HG02571 (cell line): Measurements from ENCODE around the gene RASA1.

ENCODE experiments used
- ATAC-seq: cut with Tn5 transposase; IDR thresholded peaks from one replicate; pipeline ENCODE4 v1.9.1; 2021; ENCODE audit warnings: mild to moderate bottlenecking, moderate library complexity; ENCODE audit not compliant: unreplicated experiment

Gene RASA1

DNA sequence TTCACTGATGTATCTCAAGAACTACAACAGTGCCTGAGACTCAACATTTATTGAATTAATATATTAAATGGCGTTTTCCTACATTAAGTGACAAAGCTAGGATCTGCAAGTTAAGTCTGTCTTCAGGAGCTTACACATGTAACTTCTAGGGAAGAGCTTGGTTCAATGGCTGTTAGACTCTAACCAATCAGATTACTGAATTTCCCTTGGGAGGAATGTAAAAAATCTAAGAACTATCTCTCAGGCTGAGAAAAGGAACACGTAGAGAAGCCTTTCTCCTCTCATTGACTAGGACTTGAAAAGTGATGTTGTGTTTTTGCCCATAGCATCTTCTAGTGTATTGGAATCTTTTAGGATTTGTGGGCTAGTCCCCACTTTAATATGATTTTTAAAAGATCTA lies 91.4 kb downstream of the RASA1 start:
- ATAC-seq, result no peak

- ATAC-seq, result no peak
Observed at GRCh38 chr5:87360132-87360531, 92.4 kb downstream of the RASA1 start.

- ATAC-seq, result no peak
Observed at GRCh38 chr5:87361031-87361445, 93.4 kb downstream of the RASA1 start.

DNA sequence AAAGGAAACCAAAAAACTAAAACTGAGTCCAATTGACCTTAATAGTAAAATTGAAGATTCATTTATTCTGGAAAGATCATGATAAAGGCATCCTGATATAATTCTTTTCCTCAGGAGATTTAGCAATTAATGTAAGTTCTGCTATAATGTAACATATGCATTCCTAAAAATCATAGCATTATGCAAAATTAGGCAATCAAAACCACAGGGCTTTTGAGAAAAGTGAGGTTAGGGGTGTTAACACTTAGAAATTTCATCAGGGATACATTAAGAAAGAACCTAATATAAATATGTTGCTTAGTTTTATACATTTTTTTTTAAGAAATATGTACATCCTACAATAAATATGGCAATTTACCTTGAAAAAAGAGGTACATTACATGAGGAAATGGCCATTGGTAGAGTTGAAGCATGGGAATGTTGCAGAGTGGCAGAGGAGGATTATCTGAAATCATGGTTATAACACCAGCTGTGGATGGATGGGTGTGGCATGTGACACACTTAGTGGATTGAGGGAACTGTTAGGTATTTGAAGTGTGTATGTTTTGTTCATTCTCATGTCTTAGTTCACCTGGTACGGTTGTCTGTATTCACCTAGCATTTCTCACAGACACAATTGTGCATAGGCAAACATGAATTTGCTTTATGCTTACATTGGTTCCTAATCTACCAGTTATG lies 94.0 kb downstream of the RASA1 start:
- ATAC-seq, result no peak

- no peak for ATAC-seq
Observed at GRCh38 chr5:87367243-87367642, 99.6 kb downstream of the RASA1 start.

- ATAC-seq, result no peak
Observed at GRCh38 chr5:87368601-87369000, 100.9 kb downstream of the RASA1 start.

- ATAC-seq, result no peak
Observed at GRCh38 chr5:87369431-87369830, 101.7 kb downstream of the RASA1 start.

DNA sequence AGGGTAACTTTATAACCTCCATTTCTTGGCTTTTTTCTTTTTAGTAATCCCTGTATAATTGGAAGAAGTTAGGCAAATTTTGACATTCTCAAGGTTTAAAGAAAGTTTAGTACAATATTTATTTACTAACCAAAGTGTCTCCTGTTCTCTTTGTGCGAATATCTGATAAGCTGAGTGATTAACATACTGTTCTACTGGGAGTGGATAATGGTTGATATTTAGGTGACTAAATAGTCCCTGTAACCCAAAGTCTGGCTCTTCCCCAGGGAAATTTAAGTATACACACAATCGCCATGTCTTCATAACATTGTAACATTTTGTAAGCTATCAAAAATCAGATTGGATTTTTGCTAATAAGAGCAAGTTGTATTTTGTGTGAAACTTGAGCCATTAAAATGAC lies 105.0 kb downstream of the RASA1 start:
- no peak for ATAC-seq

- ATAC-seq, result no peak
Observed at GRCh38 chr5:87382224-87382623, 114.5 kb downstream of the RASA1 start.

DNA sequence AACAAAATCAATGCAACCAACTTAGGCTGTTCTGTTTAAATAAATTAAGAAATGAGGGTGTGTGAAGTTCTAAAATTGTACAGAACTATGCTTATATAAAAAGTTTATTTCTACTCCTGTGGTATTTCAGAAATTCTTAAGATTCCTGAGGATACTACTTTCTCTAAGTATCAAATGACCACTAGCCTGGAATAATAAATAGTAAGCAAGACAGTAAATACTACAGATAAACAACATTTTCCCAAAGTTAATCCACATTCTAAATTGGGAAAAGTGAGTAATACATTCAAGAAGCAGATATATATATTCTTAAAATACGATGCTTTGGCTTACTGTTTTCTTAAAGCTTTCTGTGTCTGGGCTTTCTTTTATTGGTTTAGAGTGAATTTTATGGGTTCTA lies 115.5 kb downstream of the RASA1 start:
- ATAC-seq, result no peak

GRCh38 chr5:87385802-87386201 lies 118.1 kb downstream of the RASA1 start:
- no peak for ATAC-seq

DNA sequence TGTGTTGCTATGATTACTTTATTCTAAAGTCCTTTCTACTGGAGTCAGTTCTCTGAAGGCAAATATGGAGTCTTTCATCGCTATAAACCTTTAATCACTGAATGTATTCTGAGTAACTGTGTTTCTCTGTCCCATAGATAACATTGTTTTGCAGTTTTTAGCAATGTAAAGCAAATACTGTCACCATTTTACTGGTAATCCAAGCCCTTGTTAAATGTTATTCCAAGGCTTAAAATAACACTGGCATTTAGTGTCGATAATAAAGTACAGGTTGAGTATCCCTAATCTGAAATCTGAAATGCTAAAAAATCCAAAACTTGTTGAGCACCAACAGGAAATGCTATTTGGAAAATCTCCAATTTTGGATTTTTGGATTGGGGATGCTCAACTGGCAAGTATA lies 120.4 kb downstream of the RASA1 start:
- no peak for ATAC-seq

GRCh38 chr5:87389296-87390034 lies 121.8 kb downstream of the RASA1 start:
- no peak for ATAC-seq

DNA sequence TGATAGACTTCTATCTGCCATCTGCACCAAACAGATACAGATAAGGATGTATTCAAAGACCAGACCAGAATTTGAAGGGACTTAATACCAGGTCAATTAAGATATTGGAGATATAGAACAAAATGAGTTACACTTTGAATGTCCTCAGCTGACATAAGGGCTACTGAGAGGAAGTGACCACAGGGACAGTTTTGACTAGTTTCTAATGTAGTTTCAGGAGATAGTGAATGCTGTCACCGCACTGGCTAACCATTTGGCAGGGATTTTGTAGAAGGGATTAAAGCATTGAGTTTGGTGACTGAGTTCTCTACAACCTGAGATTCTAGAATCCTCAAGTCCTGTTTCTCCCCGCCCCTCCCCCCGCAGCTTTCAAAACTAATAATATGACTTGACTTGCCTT lies 122.4 kb downstream of the RASA1 start:
- no peak for ATAC-seq

GRCh38 chr5:87390576-87391199 lies 123.0 kb downstream of the RASA1 start:
- no peak for ATAC-seq

DNA sequence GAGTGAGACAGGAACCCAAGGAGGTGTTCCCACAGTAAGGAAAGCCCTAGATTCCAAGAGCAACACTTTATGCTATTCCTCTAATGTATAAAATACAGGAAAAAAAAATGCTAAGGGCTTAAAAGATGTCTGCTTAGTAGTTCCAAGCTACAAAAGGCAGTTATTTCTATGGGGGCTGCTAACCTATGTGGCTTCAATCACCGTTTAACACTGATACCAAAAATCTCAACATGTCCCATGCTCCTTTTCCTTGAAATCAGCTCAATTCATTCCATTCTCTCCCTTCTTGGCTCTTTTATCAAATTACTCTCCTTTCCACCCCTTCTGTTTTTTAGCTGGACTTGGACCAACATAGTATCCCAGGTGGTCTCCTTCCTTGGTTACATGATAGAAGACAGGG lies 124.5 kb downstream of the RASA1 start:
- ATAC-seq, result no peak

- no peak for ATAC-seq
Observed at GRCh38 chr5:87392801-87393200, 125.1 kb downstream of the RASA1 start.

GRCh38 chr5:87393331-87393730 lies 125.6 kb downstream of the RASA1 start:
- ATAC-seq, result no peak

DNA sequence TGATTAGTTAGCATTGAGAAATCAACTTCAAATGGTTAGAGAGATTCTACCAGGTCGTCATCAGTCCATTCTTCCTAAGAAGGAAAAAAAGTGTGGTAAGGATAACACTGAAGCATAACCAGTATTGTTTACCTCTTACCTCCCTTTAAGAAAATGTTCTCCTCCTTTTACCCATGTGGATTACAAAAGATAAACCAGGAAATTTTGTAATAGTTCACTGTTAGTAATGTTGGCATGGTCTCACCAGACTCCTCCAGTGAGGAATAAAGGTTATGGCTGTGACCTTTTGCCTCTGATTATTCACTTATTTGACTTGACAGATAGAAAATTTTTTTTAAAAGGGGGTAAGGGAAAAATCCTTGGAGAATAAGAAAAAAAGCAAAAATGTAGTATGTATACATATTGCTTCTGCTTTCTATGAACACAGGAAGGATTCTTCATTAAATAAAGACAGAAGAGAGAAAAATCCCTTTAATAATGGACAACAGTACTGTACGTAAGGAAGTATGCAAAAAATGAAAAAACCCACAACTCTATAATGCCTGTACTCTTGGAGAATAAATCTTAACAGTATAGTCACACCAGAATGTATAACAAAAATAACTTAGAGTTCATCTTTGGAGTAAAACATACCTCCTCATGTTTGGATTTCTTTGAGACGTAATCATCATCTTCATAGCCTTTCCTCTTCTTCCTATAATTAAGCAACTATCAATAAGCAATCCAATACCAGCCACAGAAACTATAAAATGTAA lies 126.9 kb downstream of the RASA1 start:
- no peak for ATAC-seq

DNA sequence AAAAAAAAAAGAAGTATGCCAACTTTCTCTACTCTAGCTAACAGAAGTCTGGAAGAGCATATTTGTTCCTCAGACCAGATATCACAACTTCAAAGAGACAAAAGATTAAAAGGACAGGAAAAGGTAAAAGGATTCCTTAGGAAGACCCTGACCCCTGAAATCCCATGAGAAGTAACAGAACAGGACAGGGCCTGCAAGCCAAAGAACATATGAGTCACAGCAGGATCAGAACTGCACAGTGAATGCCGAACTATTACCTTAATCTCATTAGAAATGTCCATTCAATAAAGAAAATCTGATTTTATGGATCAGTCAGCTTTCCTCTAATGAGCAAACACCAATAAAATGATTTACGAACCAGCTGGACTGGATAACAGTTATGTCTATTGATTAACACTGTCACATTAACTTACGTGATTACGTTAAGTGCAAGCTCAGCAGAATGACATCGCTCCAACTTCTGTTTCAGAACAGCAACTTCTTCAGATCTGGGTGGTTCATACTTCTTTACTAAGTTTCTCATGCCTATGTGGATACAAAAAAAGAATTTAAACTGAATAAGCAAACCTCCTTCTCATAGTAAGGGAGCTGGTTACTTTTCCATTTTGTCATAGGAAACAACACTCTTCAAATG lies 131.4 kb downstream of the RASA1 start:
- ATAC-seq, result no peak

DNA sequence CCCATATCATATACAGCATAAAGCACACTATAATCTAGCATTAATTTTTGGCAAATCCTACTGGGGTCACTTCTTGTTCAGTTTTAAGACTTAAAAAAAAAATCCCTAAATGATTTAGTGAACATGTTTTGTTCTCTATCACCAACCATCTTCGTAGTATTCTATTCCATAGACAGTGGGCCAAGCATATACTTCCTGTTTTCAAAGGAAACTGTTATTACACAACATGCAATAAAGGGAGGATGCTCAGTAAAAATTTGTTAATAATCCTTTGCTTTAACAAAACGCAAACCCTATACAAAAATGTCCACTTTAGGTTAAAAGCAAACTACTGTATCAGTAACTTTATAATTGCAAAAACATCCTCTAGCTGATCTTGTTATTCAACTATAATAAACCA lies 132.0 kb downstream of the RASA1 start:
- ATAC-seq, result no peak
